ENCODE data around the gene ZNF892. TPM values are rescaled to one million over a fixed set of nuclear protein-coding genes. Genes with fewer than 3 reads are reported as not detected.
A peak's percentile ranks its signal among the peaks of the same experiment; 100 is the strongest.

The ZNF892 gene
- total and polyA plus RNA-seq, 2 of the 8 experiments (the other 6 are each of a cell fraction or from before 2014, with no cell fraction given): 1.4 to 10.7 TPM

GRCh38 chr2:95159690-95160449 is 47.5 kb upstream of the ZNF892 start, which contains the start of gene ZNF514:
TSS of gene ZNF514 (minus strand) at chr2:95159848. CDS start at chr2:95153253, 6,595 bp downstream.
- Histone ChIP-seq H3K4me1 (replicated peaks in 1 of 4; ENCODE audit: control insufficient read depth in 3 of 4, insufficient read depth in 4 of 4, low read length in 3 of 4) (peaks cover 0 to 3% (median 0%) of the 10 kb centered on the region in 4 experiments; a peak in 2 of 7 replicates), H3K56ac (replicated peaks; ENCODE audit: insufficient read length, low read depth, low read length) (peak within 1 kb of the TSS; percentile 61), H3K27ac (ENCODE audit: low read depth, low read length) (no peak within 1 kb of the TSS), H3K36me3 (ENCODE audit: control insufficient read depth in 2 of 4, insufficient read depth in 4 of 4, low read length in 3 of 4) (peaks cover 0 to 9% (median 3%) of the 10 kb centered on the region in 4 experiments; a peak in 2 of 8 replicates), H4K5ac (ENCODE audit: insufficient read length, low read depth, low read length) (no peak within 1 kb of the TSS), H2BK5ac (ENCODE audit: low read depth, low read length) (no peak within 1 kb of the TSS), H2BK20ac (ENCODE audit: low read length) (no peak within 1 kb of the TSS), H4K91ac (replicated peaks; ENCODE audit: insufficient read length, low read length) (no peak within 1 kb of the TSS), H3K18ac (ENCODE audit: extremely low read depth, low read length) (peak within 1 kb of the TSS; percentile 93), H3K4ac (replicated peaks; ENCODE audit: insufficient read length, low read depth, low read length) (no peak within 1 kb of the TSS), H3K9ac (replicated peaks in 1 of 4; ENCODE audit: extremely low read depth in 1 of 4, low read depth in 3 of 4, low read length in 3 of 4) (peak within 1 kb of the TSS in 3 of 4 experiments; percentile 0 to 35 (median 25); a peak in 5 of 7 replicates), H2BK12ac (ENCODE audit: low read depth, low read length) (peak within 1 kb of the TSS; percentile 68; the same call in 1 of the 2 replicates), H3K27me3 (replicated peaks in 1 of 4; ENCODE audit: control insufficient read depth in 3 of 4, extremely low read depth in 1 of 4, insufficient read depth in 3 of 4, low read length in 3 of 4) (peaks cover 0 to 12% (median 9%) of the 10 kb centered on the region in 4 experiments; a peak in 4 of 7 replicates), H2BK15ac (ENCODE audit: low read length) (0 out of 2 replicates have a peak within 1 kb of the TSS, but pooled peaks have one; percentile 81), H3K4me3 (ENCODE audit: extremely low read depth in 1 of 4, insufficient read depth in 2 of 4, low read depth in 3 of 4, low read length in 4 of 4) (peak within 1 kb of the TSS; percentile 59 to 84 (median 74)), H2AK5ac (ENCODE audit: low read depth, low read length) (no peak within 1 kb of the TSS), H3K14ac (ENCODE audit: insufficient read length) (no peak within 1 kb of the TSS), H2AFZ (ENCODE audit: low read length) (peak within 1 kb of the TSS; percentile 95), H3K79me2 (ENCODE audit: control insufficient read depth in 1 of 2, insufficient read depth in 2 of 2, low read length in 2 of 2) (peaks cover 0 to 3% of the 10 kb centered on the region in 2 experiments; a peak in 1 of 4 replicates), H4K20me1 (replicated peaks in 1 of 2; ENCODE audit: control insufficient read depth in 1 of 2, insufficient read depth in 2 of 2, low read length in 2 of 2) (no peaks in the 10 kb centered on the region), H4K8ac (ENCODE audit: extremely low read depth, insufficient read depth, low read length) (peak within 1 kb of the TSS; percentile 81), H3K79me1 (ENCODE audit: low read depth, low read length) (no peaks in the 10 kb centered on the region), H3K23me2 (ENCODE audit: low read depth, low read length) (peaks cover 8% of the 10 kb centered on the region), H3K9me3 (ENCODE audit: insufficient read depth in 2 of 2, low read depth in 1 of 2, low read length in 1 of 2) (peaks cover 0 to 6% of the 10 kb centered on the region in 2 experiments; a peak in 3 of 4 replicates), H3K23ac (ENCODE audit: insufficient read length) (no peak within 1 kb of the TSS), H3K4me2 (ENCODE audit: insufficient read depth in 1 of 2, low read depth in 2 of 2, low read length in 2 of 2) (peak within 1 kb of the TSS; percentile 67 to 94), H2BK120ac (replicated peaks; ENCODE audit: low read depth, low read length) (no peak within 1 kb of the TSS)
- FAIRE-seq (no peak), DNase-seq (ENCODE audit: low read depth in 1 of 2, low spot score in 2 of 2) (peak in 1 of 2 experiments; percentile 77)
- ChIA-PET POLR2A (ENCODE audit: partially characterized antibody) (interaction anchor here (1.0 kb wide), 1 partner anchor 39 kb away, joined by 5 read pairs; no protein-coding TSS in a partner anchor), CTCF (ENCODE audit: partially characterized antibody) (interaction anchor here (0.8 to 1.3 kb wide), 3 partner anchors 44 to 83 kb away, joined by 4 read pairs; no protein-coding TSS in a partner anchor)
- 15% methylated on average over 43 of the region's 64 CpGs; no CpG with 5 or more reads in 1 of the 2 experiments for WGBS, 2 experiments (ENCODE audit: extremely low coverage in 1 of 2, insufficient coverage in 1 of 2, insufficient read length in 1 of 2, insufficient replicate concordance in 2 of 2, low coverage in 1 of 2, low lambda C conversion rate in 2 of 2, missing lambda C conversion rate in 1 of 2)
- TF ChIP-seq NRF1 (IDR thresholded peaks at IDR 0.05; ENCODE audit: low read depth, low read length) (peak; percentile 38; the same call in 1 of the 2 replicates), TAF7 (optimal IDR thresholded peaks at IDR 0.05; ENCODE audit: borderline replicate concordance, low read depth, low read length) (no peak), NANOG (IDR thresholded peaks at IDR 0.05; ENCODE audit: insufficient read depth, low read depth, low read length, poor library complexity, severe bottlenecking) (no peak), SIN3A (conservative IDR thresholded peaks at IDR 0.05 in 1 of 2, IDR thresholded peaks at IDR 0.05 in 1 of 2; ENCODE audit: low read depth in 1 of 2, low read length in 2 of 2) (no peak), JUND (IDR thresholded peaks at IDR 0.05; ENCODE audit: low read length) (no peak), BACH1 (IDR thresholded peaks at IDR 0.05; ENCODE audit: low read length) (no peak), SIRT6 (IDR thresholded peaks at IDR 0.05; ENCODE audit: low read length) (no peak), RAD21 (IDR thresholded peaks at IDR 0.05 in 1 of 2, conservative IDR thresholded peaks at IDR 0.05 in 1 of 2; ENCODE audit: low read depth in 2 of 2, low read length in 2 of 2) (no peak), YY1 (IDR thresholded peaks at IDR 0.05; ENCODE audit: low read depth, low read length) (no peak), HDAC6 (IDR thresholded peaks at IDR 0.05; ENCODE audit: low read depth, low read length) (no peak), SP4 (IDR thresholded peaks at IDR 0.05; ENCODE audit: low read length) (no peak)
